Brain microvascular endothelial cell (primary cell): ENCODE measurements around the gene FARP2.
"Not testable (repeated sequence)": the region's sequence is repeated elsewhere in the genome, so short reads cannot be mapped to it uniquely, and the experiment has no call there.

Experiments
- DNase-seq: peaks from one replicate; pipeline ENCODE4 v3.0.0-alpha.2; 2020
- H3K27ac ChIP-seq: fragments of 250-450 bp; sonication (Bioruptor Pico); 2 replicates; pipeline ENCODE4 v1.5.1; 2020; ENCODE audit warnings: mild to moderate bottlenecking, moderate library complexity
- H3K27me3 ChIP-seq: fragments of 250-450 bp; sonication (Bioruptor Pico); replicated peaks from 2 replicates; pipeline ENCODE4 v1.5.1; 2020; ENCODE audit warnings: mild to moderate bottlenecking
- H3K36me3 ChIP-seq: fragments of 250-450 bp; sonication (Bioruptor Pico); replicated peaks from 2 replicates; pipeline ENCODE4 v1.5.1; 2020; ENCODE audit warnings: mild to moderate bottlenecking
- H3K4me3 ChIP-seq: 2 replicates; pipeline ENCODE4 v1.5.1; 2011; ENCODE audit warnings: low read depth, mild to moderate bottlenecking, control low read depth, low read length, moderate library complexity
- in situ Hi-C: cut with HindIII; loops from 2 replicates; pipeline ENCODE4 v1.10.0; 2017; ENCODE audit warnings: low sequenced_read_pairs, low pct_ligation_motif_present
- TF ChIP-seq, protein P1 (sequence below): IDR thresholded peaks from 2 replicates; pipeline ENCODE4 v1.5.1; 2011; ENCODE audit warnings: low read depth, mild to moderate bottlenecking, moderate library complexity, low read length, control low read depth, inconsistent platforms; ENCODE audit errors: missing control alignments

FARP2 gene

GRCh38 chr2:241386519-241386918, 30.4 kb downstream of the FARP2 start:
- no peaks in the 10 kb centered on the region for H3K27me3 ChIP-seq
- no peak overlapping the region for H3K27ac ChIP-seq
- DNase-seq, result no peak
- in situ Hi-C loops, result no loop called here
- TF ChIP-seq, protein P1, sequence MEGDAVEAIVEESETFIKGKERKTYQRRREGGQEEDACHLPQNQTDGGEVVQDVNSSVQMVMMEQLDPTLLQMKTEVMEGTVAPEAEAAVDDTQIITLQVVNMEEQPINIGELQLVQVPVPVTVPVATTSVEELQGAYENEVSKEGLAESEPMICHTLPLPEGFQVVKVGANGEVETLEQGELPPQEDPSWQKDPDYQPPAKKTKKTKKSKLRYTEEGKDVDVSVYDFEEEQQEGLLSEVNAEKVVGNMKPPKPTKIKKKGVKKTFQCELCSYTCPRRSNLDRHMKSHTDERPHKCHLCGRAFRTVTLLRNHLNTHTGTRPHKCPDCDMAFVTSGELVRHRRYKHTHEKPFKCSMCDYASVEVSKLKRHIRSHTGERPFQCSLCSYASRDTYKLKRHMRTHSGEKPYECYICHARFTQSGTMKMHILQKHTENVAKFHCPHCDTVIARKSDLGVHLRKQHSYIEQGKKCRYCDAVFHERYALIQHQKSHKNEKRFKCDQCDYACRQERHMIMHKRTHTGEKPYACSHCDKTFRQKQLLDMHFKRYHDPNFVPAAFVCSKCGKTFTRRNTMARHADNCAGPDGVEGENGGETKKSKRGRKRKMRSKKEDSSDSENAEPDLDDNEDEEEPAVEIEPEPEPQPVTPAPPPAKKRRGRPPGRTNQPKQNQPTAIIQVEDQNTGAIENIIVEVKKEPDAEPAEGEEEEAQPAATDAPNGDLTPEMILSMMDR, result no peak
- H3K36me3 ChIP-seq, result peaks cover 2% of the 10 kb centered on the region
- no peak overlapping the region for H3K4me3 ChIP-seq

DNA sequence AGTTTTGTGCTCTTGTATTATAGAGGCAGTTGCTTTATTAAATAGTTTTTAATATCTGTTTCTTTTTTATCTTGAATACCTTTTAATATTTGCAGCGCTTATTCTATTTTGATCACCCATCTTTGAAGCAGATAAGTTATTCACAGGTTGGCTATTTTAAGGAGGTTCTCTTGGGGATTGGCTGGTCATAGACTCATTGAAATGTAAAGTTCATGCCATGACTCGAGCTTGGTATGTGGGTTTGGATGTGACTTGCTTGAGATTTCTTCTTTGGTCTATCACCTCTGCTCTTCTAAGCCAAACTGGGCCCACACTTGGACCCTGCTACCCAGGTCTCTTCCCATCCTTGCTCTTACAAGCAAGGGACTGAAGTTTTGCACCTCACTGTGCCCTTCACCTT, 33.6 kb downstream of the FARP2 start:
- DNase-seq, result no peak
- H3K27ac ChIP-seq, result no peak overlapping the region

GRCh38 chr2:241390301-241391206, 34.5 kb downstream of the FARP2 start:
- H3K27ac ChIP-seq, result no peak overlapping the region
- TF ChIP-seq, protein P1, result no peak
- in situ Hi-C loops, result no loop called here
- H3K27me3 ChIP-seq, result no peaks in the 10 kb centered on the region
- DNase-seq, result no peak
- no peaks in the 10 kb centered on the region for H3K36me3 ChIP-seq
- no peak overlapping the region for H3K4me3 ChIP-seq

More for the DNA sequence above, 33.6 kb downstream of the FARP2 start:
- no peaks in the 10 kb centered on the region for H3K36me3 ChIP-seq
- H3K27me3 ChIP-seq, result no peaks in the 10 kb centered on the region
- H3K4me3 ChIP-seq, result no peak overlapping the region
- in situ Hi-C loops, result no loop called here
- TF ChIP-seq, protein P1, result no peak

- in situ Hi-C loops, result no loop called here
- H3K27me3 ChIP-seq, result no peaks in the 10 kb centered on the region
- TF ChIP-seq, protein P1, result peak; percentile 65
- H3K36me3 ChIP-seq, result peaks cover 2% of the 10 kb centered on the region
- DNase-seq, result no peak
- no peak overlapping the region for H3K4me3 ChIP-seq
- H3K27ac ChIP-seq, result no peak overlapping the region
Observed at GRCh38 chr2:241391892-241392665, 36.0 kb downstream of the FARP2 start.

DNA sequence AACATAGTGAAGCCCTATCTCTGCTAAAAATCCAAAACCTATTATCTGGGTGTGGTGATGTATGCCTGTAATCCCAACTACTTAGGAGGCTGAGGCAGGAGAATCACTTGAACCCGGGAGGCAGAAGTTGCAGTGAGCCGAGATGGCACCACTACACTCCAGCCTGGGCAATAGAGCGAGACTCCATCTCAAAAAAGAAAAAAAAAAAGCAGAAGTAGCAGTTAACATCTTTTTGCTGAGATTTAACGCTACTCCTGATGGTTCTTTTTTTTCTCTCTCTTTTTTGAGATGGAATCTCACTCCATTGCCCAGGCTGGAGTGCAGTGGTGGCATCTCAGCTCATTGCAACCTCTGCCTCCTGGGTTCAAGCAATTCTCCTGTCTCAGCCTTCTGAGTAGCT, 36.7 kb downstream of the FARP2 start:
- H3K4me3 ChIP-seq, DNase-seq, H3K27ac ChIP-seq, H3K27me3 ChIP-seq, H3K36me3 ChIP-seq, in situ Hi-C loops: not testable (repeated sequence)

DNA sequence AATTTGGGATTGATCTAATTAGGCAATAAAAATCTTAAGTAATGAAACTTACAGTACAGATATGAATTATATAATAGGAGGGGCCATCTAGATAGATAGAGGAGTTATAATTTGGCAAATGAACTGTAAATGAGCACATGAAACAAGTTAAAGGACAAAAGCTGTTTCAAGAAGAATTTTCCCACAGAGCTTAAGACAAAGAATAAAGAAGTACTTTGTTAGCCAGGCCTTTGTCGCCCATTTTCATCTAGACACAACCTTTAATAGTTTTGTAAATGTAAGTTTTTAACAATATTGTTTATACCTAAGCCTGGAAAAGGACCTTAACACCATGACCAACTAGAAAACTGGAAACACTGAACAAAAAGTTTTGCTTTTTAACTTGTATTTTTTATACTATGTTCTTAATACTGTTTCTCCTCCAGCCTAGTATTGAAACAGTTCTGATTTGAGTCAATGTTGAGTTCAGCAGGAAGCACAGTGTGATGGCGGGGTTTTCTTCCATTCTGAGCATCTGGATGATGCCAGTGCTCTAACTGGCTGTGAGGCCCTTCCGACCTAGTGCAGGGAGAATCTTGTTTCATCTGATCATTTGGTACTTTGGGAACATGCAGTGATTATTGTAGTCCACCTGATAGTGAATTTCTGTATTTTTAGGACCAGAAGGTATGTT, 37.6 kb downstream of the FARP2 start:
- Histone ChIP-seq H3K36me3 (peaks cover 2% of the 10 kb centered on the region), H3K4me3 (no peak overlapping the region), H3K27me3 (no peaks in the 10 kb centered on the region), H3K27ac (no peak overlapping the region)
- in situ Hi-C loops, result no loop called here
- TF ChIP-seq, protein P1, result no peak
- no peak for DNase-seq

DNA sequence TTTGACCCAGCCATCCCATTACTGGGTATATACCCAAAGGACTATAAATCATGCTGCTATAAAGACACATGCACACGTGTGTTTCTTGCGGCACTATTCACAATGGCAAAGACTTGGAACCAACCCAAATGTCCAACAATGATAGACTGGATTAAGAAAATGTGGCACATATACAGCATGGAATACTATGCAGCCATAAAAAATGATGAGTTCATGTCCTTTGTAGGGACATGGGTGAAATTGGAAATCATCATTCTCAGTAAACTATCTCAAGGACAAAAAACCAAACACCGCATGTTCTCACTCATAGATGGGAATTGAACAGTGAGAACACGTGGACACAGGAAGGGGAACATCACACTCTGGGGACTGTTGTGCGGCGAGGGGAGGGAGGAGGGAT, 40.7 kb downstream of the FARP2 start:
- DNase-seq, in situ Hi-C loops, H3K36me3 ChIP-seq, H3K27me3 ChIP-seq, H3K4me3 ChIP-seq, H3K27ac ChIP-seq: not testable (repeated sequence)
